C4-2B (cell line): Measurements from ENCODE around the gene SETBP1.
A peak's percentile ranks its signal among the peaks of the same experiment; 100 is the strongest.

ENCODE experiments used
- H3K27ac ChIP-seq: fragments of 450-650 bp; 2 replicates; pipeline ENCODE4 v1.5.1; 2017
- ZFX ChIP-seq: fragments of 450-650 bp; IDR thresholded peaks from 2 replicates; pipeline ENCODE4 v1.6.1; 2017
- TF ChIP-seq, protein P1 (sequence below): fragments of 450-650 bp; conservative IDR thresholded peaks from 2 replicates; pipeline ENCODE4 v1.5.1; 2017; ENCODE audit warnings: mild to moderate bottlenecking

SETBP1 gene

GRCh38 chr18:44826418-44827259 lies 146.0 kb downstream of the SETBP1 start:
- H3K27ac ChIP-seq, result peak overlapping the region; percentile 50
- TF ChIP-seq, protein P1, sequence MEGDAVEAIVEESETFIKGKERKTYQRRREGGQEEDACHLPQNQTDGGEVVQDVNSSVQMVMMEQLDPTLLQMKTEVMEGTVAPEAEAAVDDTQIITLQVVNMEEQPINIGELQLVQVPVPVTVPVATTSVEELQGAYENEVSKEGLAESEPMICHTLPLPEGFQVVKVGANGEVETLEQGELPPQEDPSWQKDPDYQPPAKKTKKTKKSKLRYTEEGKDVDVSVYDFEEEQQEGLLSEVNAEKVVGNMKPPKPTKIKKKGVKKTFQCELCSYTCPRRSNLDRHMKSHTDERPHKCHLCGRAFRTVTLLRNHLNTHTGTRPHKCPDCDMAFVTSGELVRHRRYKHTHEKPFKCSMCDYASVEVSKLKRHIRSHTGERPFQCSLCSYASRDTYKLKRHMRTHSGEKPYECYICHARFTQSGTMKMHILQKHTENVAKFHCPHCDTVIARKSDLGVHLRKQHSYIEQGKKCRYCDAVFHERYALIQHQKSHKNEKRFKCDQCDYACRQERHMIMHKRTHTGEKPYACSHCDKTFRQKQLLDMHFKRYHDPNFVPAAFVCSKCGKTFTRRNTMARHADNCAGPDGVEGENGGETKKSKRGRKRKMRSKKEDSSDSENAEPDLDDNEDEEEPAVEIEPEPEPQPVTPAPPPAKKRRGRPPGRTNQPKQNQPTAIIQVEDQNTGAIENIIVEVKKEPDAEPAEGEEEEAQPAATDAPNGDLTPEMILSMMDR, result no peak
- no peak for TF ChIP-seq ZFX

- no peak overlapping the region for H3K27ac ChIP-seq
Measured at GRCh38 chr18:44828080-44828479, 147.4 kb downstream of the SETBP1 start.

GRCh38 chr18:44830581-44830980 lies 149.9 kb downstream of the SETBP1 start:
- no peak for TF ChIP-seq ZFX
- TF ChIP-seq, protein P1, result no peak
- no peak overlapping the region for H3K27ac ChIP-seq

More at GRCh38 chr18:44828080-44828479, 147.4 kb downstream of the SETBP1 start:
- TF ChIP-seq, protein P1, result no peak
- TF ChIP-seq ZFX, result no peak

DNA sequence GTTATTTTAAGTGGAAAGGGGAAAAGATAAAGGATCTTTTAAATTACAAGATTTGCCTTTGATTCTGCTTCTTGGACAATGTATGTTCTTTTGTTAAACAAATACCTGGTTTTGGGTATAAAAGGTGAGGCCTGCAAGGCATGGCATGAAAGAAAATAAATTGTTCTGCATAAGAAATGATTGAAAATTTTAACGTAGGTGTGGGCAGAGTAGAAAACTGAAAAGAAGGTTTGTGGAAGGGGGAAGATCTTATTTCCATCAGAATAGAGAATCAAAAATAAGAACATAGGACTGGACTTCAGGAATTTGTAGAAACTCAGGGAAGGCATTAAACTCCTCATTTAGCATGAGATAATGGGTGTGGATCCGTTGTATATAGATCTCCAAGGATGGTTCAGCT lies 153.1 kb downstream of the SETBP1 start:
- H3K27ac ChIP-seq, result no peak overlapping the region
- no peak for TF ChIP-seq ZFX
- TF ChIP-seq, protein P1, result no peak

DNA sequence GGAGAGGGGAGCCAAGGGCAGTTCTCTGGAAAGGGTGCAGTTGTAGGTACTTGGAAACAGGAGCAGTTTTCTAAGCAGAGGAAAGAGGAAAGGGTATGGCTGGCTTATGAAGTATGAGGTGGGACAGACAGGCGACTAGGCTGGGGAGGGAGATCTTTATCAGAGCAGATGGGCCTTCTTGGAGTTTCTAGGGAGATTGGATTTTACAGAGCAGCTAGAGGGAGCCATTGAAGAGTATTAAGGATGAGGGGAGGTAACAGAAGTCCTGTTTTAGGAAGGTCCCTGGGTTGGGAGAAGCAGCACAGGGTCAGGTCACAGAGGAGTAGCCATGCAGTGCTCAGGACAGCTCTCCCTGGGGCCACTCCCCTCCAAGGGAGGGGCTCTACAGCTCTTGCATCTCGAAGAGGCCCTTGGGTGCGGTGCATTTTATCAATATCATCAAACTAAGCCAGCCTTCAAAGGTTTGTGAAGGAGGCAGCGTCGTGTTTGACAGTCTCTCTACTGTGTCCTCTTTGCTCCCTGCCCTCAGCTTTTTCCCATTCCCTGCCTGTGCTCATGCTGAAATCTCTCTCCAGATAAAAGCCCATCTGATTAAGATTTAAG lies 154.3 kb downstream of the SETBP1 start:
- H3K27ac ChIP-seq, result no peak overlapping the region
- no peak for TF ChIP-seq ZFX
- TF ChIP-seq, protein P1, result no peak

GRCh38 chr18:44835703-44836102 lies 155.0 kb downstream of the SETBP1 start:
- TF ChIP-seq ZFX, result no peak
- TF ChIP-seq, protein P1, result no peak
- no peak overlapping the region for H3K27ac ChIP-seq

- no peak for TF ChIP-seq ZFX
- TF ChIP-seq, protein P1, result no peak
- H3K27ac ChIP-seq, result no peak overlapping the region
Measured at GRCh38 chr18:44836263-44836662, 155.6 kb downstream of the SETBP1 start.
